ENCODE measurements around the gene BIK. TPM values are rescaled to one million over a fixed set of nuclear protein-coding genes. Genes with fewer than 3 reads are reported as not detected.
"Not testable (repeated sequence)": the region's sequence is repeated elsewhere in the genome, so short reads cannot be mapped to it uniquely, and the experiment has no call there.

Gene BIK
- total and polyA plus RNA-seq, 2 donors, result 5.5 to 6.8 TPM

- no peaks in the 10 kb centered on the region for H3K36me3 ChIP-seq (ENCODE audit: control insufficient read depth in 2 of 2, insufficient read depth in 2 of 2, low read length in 1 of 2)
- no peak overlapping the region for H3K27ac ChIP-seq (ENCODE audit: low read depth in 1 of 2, low read length in 1 of 2)
- H3K4me1 ChIP-seq (ENCODE audit: control insufficient read depth in 2 of 2, insufficient read depth in 2 of 2, low read length in 2 of 2), result peaks cover 0 to 6% of the 10 kb centered on the region in 2 donors
- H3K9me3 ChIP-seq (ENCODE audit: control insufficient read depth in 2 of 2, insufficient read depth in 1 of 2, low read length in 1 of 2), result peaks cover 3 to 13% of the 10 kb centered on the region in 2 donors
- H3K4me3 ChIP-seq (ENCODE audit: low read length in 2 of 2), result no peak overlapping the region
- 72% methylated on average over 4 of the region's 4 CpGs for WGBS
- no peak for DNase-seq (ENCODE audit: low read depth in 6 of 9, low spot score in 9 of 9)
- H3K27me3 ChIP-seq (ENCODE audit: control insufficient read depth in 2 of 2, insufficient read depth in 1 of 2, low read length in 1 of 2), result no peaks in the 10 kb centered on the region
Measured at GRCh38 chr22:43098356-43098755, 12.2 kb upstream of the BIK start.

DNA sequence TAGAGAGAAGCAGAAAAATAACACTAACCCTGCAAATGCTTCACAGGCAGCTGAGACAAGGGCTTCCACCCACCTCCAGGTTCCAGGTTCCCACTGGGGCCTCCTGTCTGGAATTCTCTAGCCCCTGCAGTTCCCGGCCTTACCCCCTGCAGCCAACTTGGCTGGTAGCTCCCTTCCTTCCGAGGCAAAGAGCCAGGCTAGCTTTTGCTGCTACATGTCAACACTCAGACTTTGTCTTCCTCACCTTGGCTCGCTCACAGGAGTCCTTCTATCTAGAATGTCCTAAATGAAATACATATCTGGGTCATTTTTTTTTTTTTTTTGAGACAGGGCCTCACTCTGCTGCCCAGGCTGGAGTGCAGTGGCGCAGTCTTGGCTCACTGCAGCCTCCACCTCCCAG, 11.5 kb upstream of the BIK start:
- peaks cover 7 to 13% of the 10 kb centered on the region in 2 donors for H3K4me1 ChIP-seq (ENCODE audit: control insufficient read depth in 2 of 2, insufficient read depth in 2 of 2, low read length in 2 of 2)
- no peak overlapping the region for H3K27ac ChIP-seq (ENCODE audit: low read depth in 1 of 2, low read length in 1 of 2)
- no peak overlapping the region for H3K4me3 ChIP-seq (ENCODE audit: low read length in 2 of 2)
- H3K27me3 ChIP-seq (ENCODE audit: control insufficient read depth in 2 of 2, insufficient read depth in 1 of 2, low read length in 1 of 2), result no peaks in the 10 kb centered on the region
- 96% methylated on average over 4 of the region's 4 CpGs for WGBS
- DNase-seq (ENCODE audit: low read depth in 6 of 9, low spot score in 9 of 9), result no peak
- H3K36me3 ChIP-seq (ENCODE audit: control insufficient read depth in 2 of 2, insufficient read depth in 2 of 2, low read length in 1 of 2), result no peaks in the 10 kb centered on the region
- H3K9me3 ChIP-seq (ENCODE audit: control insufficient read depth in 2 of 2, insufficient read depth in 1 of 2, low read length in 1 of 2), result peaks cover 3 to 13% of the 10 kb centered on the region in 2 donors

GRCh38 chr22:43100225-43100624, 10.3 kb upstream of the BIK start:
- WGBS, result 73% methylated on average over 5 of the region's 5 CpGs
- H3K27me3 ChIP-seq (ENCODE audit: control insufficient read depth in 2 of 2, insufficient read depth in 1 of 2, low read length in 1 of 2), result no peaks in the 10 kb centered on the region

GRCh38 chr22:43101306-43101705, 9.2 kb upstream of the BIK start:
- Histone ChIP-seq H3K36me3 (ENCODE audit: control insufficient read depth in 2 of 2, insufficient read depth in 2 of 2, low read length in 1 of 2) (no peaks in the 10 kb centered on the region), H3K4me1 (ENCODE audit: control insufficient read depth in 2 of 2, insufficient read depth in 2 of 2, low read length in 2 of 2) (peaks cover 8 to 27% of the 10 kb centered on the region in 2 donors), H3K27ac (ENCODE audit: low read depth in 1 of 2, low read length in 1 of 2) (no peak overlapping the region), H3K4me3 (ENCODE audit: low read length in 2 of 2) (no peak overlapping the region), H3K27me3 (ENCODE audit: control insufficient read depth in 2 of 2, insufficient read depth in 1 of 2, low read length in 1 of 2) (no peaks in the 10 kb centered on the region), H3K9me3 (ENCODE audit: control insufficient read depth in 2 of 2, insufficient read depth in 1 of 2, low read length in 1 of 2) (peaks cover 3 to 13% of the 10 kb centered on the region in 2 donors)
- no peak for DNase-seq (ENCODE audit: low read depth in 6 of 9, low spot score in 9 of 9)
- WGBS, result 96% methylated on average over 7 of the region's 7 CpGs

More at GRCh38 chr22:43100225-43100624, 10.3 kb upstream of the BIK start:
- Histone ChIP-seq H3K9me3 (ENCODE audit: control insufficient read depth in 2 of 2, insufficient read depth in 1 of 2, low read length in 1 of 2) (peaks cover 3 to 13% of the 10 kb centered on the region in 2 donors), H3K36me3 (ENCODE audit: control insufficient read depth in 2 of 2, insufficient read depth in 2 of 2, low read length in 1 of 2) (no peaks in the 10 kb centered on the region), H3K4me1 (ENCODE audit: control insufficient read depth in 2 of 2, insufficient read depth in 2 of 2, low read length in 2 of 2) (peaks cover 8 to 24% of the 10 kb centered on the region in 2 donors), H3K27ac (ENCODE audit: low read depth in 1 of 2, low read length in 1 of 2) (no peak overlapping the region), H3K4me3 (ENCODE audit: low read length in 2 of 2) (no peak overlapping the region)
- no peak for DNase-seq (ENCODE audit: low read depth in 6 of 9, low spot score in 9 of 9)

DNA sequence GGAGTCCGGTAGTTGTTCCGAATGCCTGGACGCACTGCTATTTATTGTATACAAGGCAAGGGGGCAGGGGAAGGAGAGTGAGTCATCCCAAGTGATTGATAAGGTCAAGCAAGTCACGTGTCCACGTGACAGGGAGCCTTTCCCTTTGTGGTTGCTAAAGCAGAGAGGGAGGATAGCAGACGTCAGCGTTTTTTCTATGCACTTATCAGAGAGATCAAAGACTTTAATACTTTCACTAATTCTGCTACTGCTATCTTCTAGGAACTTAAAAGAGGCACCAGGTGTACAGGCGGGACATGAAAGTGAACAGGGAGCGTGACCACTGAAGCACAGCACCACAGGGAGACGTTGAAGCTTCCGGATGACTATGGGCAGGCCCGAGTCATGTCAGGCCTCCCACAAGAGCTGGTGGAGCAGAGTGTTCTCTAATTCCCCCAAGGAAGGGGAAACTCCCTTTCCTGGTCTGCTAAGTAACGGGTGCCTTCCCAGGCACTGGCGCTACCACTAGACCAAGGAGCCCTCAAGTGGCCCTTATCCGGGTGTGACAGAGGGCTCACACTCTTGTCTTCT, 6.4 kb upstream of the BIK start:
- peak in 2 of 9 donors; percentile 29 to 73 for DNase-seq (ENCODE audit: low read depth in 6 of 9, low spot score in 9 of 9)
- WGBS, result 39% methylated on average over 15 of the region's 15 CpGs
- not testable (repeated sequence) for H3K27me3 ChIP-seq (ENCODE audit: control insufficient read depth in 2 of 2, insufficient read depth in 1 of 2, low read length in 1 of 2); H3K9me3 ChIP-seq (ENCODE audit: control insufficient read depth in 2 of 2, insufficient read depth in 1 of 2, low read length in 1 of 2); H3K36me3 ChIP-seq (ENCODE audit: control insufficient read depth in 2 of 2, insufficient read depth in 2 of 2, low read length in 1 of 2); H3K4me3 ChIP-seq (ENCODE audit: low read length in 2 of 2)
- Histone ChIP-seq H3K27ac (ENCODE audit: low read depth in 1 of 2, low read length in 1 of 2) (peak overlapping the region in 1 of 2 donors; percentile 67), H3K4me1 (ENCODE audit: control insufficient read depth in 2 of 2, insufficient read depth in 2 of 2, low read length in 2 of 2) (peaks cover 8 to 27% of the 10 kb centered on the region in 2 donors)

GRCh38 chr22:43104950-43105349, 5.6 kb upstream of the BIK start:
- not testable (repeated sequence) for H3K27ac ChIP-seq (ENCODE audit: low read depth in 1 of 2, low read length in 1 of 2); H3K4me3 ChIP-seq (ENCODE audit: low read length in 2 of 2); H3K9me3 ChIP-seq (ENCODE audit: control insufficient read depth in 2 of 2, insufficient read depth in 1 of 2, low read length in 1 of 2); DNase-seq (ENCODE audit: low read depth in 6 of 9, low spot score in 9 of 9); H3K36me3 ChIP-seq (ENCODE audit: control insufficient read depth in 2 of 2, insufficient read depth in 2 of 2, low read length in 1 of 2)
- WGBS, result 96% methylated on average over 3 of the region's 3 CpGs
- Histone ChIP-seq H3K27me3 (ENCODE audit: control insufficient read depth in 2 of 2, insufficient read depth in 1 of 2, low read length in 1 of 2) (peaks cover 0 to 11% of the 10 kb centered on the region in 2 donors), H3K4me1 (ENCODE audit: control insufficient read depth in 2 of 2, insufficient read depth in 2 of 2, low read length in 2 of 2) (peaks cover 8 to 31% of the 10 kb centered on the region in 2 donors)

GRCh38 chr22:43106302-43106701, 4.2 kb upstream of the BIK start:
- no peaks in the 10 kb centered on the region for H3K9me3 ChIP-seq (ENCODE audit: control insufficient read depth in 2 of 2, insufficient read depth in 1 of 2, low read length in 1 of 2)

DNA sequence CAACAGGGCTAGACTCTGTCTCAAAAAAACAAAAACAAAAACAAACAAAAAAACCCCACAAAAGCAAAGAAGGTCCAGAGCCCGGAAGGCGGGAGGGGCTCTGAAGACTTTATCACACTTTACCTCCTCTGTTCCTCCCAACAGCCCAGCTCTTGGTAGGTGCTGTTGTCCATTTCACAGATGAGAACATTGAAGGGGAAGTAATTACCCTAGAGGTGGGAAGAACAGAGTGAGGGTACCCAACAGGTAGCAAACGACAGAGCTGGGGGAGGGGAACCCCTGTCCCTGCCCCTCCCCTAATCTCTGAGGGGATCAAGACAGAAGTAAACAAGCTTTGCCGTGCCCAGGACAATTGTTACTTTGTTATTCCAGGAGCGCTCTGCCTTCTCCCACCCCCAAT, 1.0 kb upstream of the BIK start:
- 83% methylated on average over 5 of the region's 5 CpGs for WGBS
- H3K4me3 ChIP-seq (ENCODE audit: low read length in 2 of 2), result no peak overlapping the region
- H3K36me3 ChIP-seq (ENCODE audit: control insufficient read depth in 2 of 2, insufficient read depth in 2 of 2, low read length in 1 of 2), result no peaks in the 10 kb centered on the region
- H3K4me1 ChIP-seq (ENCODE audit: control insufficient read depth in 2 of 2, insufficient read depth in 2 of 2, low read length in 2 of 2), result peaks cover 0 to 29% of the 10 kb centered on the region in 2 donors
- no peak overlapping the region for H3K27ac ChIP-seq (ENCODE audit: low read depth in 1 of 2, low read length in 1 of 2)
- no peaks in the 10 kb centered on the region for H3K9me3 ChIP-seq (ENCODE audit: control insufficient read depth in 2 of 2, insufficient read depth in 1 of 2, low read length in 1 of 2)
- H3K27me3 ChIP-seq (ENCODE audit: control insufficient read depth in 2 of 2, insufficient read depth in 1 of 2, low read length in 1 of 2), result peaks cover 0 to 33% of the 10 kb centered on the region in 2 donors
- DNase-seq (ENCODE audit: low read depth in 6 of 9, low spot score in 9 of 9), result no peak

More at GRCh38 chr22:43106302-43106701, 4.2 kb upstream of the BIK start:
- Histone ChIP-seq H3K4me1 (ENCODE audit: control insufficient read depth in 2 of 2, insufficient read depth in 2 of 2, low read length in 2 of 2) (peaks cover 8 to 39% of the 10 kb centered on the region in 2 donors), H3K36me3 (ENCODE audit: control insufficient read depth in 2 of 2, insufficient read depth in 2 of 2, low read length in 1 of 2) (no peaks in the 10 kb centered on the region), H3K27me3 (ENCODE audit: control insufficient read depth in 2 of 2, insufficient read depth in 1 of 2, low read length in 1 of 2) (peaks cover 0 to 24% of the 10 kb centered on the region in 2 donors), H3K27ac (ENCODE audit: low read depth in 1 of 2, low read length in 1 of 2) (no peak overlapping the region), H3K4me3 (ENCODE audit: low read length in 2 of 2) (no peak overlapping the region)
- DNase-seq (ENCODE audit: low read depth in 6 of 9, low spot score in 9 of 9), result no peak
- WGBS, result 98% methylated on average over 8 of the region's 8 CpGs

DNA sequence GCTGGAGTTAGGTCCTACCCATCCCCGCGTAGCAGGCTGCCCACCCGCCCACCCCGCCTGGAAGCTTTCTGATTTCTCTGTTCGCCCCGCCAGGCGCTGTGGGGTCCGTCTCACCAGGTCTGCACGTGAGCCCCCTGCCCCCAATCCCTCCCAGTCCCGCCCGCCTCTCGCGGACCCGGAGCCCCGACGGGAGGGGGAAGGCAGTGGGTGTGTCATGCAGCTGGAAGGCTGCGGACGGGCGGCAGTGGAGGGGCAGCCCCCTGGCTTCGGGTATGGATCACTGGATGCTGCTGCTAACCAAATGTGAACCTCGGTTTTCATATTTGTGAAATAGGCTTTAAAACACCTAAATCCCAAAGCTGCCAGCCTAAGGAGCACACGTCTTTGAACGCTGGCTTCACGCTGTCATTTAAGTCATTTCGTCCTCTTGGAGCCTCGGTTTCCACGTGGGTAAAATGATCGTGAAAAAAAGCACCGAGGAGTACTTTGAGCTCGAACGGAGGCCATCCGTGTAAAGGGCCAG, 568 bp upstream of the BIK start:
- DNase-seq (ENCODE audit: low read depth in 6 of 9, low spot score in 9 of 9), result no peak
- peaks cover 0 to 33% of the 10 kb centered on the region in 2 donors for H3K27me3 ChIP-seq (ENCODE audit: control insufficient read depth in 2 of 2, insufficient read depth in 1 of 2, low read length in 1 of 2)
- 19% methylated on average over 32 of the region's 32 CpGs for WGBS
- peak overlapping the region; percentile 35 to 66 for H3K4me3 ChIP-seq (ENCODE audit: low read length in 2 of 2)
- peaks cover 0 to 24% of the 10 kb centered on the region in 2 donors for H3K4me1 ChIP-seq (ENCODE audit: control insufficient read depth in 2 of 2, insufficient read depth in 2 of 2, low read length in 2 of 2)
- no peak overlapping the region for H3K27ac ChIP-seq (ENCODE audit: low read depth in 1 of 2, low read length in 1 of 2)
- no peaks in the 10 kb centered on the region for H3K36me3 ChIP-seq (ENCODE audit: control insufficient read depth in 2 of 2, insufficient read depth in 2 of 2, low read length in 1 of 2)
- H3K9me3 ChIP-seq (ENCODE audit: control insufficient read depth in 2 of 2, insufficient read depth in 1 of 2, low read length in 1 of 2), result no peaks in the 10 kb centered on the region

All from thymus (tissue), 11 donors.